GM21737 (cell line): ENCODE measurements around the gene GPX2.
"Not testable (repeated sequence)": the region's sequence is repeated elsewhere in the genome, so short reads cannot be mapped to it uniquely, and the experiment has no call there.

ENCODE experiments used
- ATAC-seq: cut with Tn5 transposase; IDR thresholded peaks from one replicate; pipeline ENCODE4 v1.9.1; 2021; ENCODE audit warnings: mild to moderate bottlenecking, moderate library complexity; ENCODE audit not compliant: unreplicated experiment

GPX2 gene

DNA sequence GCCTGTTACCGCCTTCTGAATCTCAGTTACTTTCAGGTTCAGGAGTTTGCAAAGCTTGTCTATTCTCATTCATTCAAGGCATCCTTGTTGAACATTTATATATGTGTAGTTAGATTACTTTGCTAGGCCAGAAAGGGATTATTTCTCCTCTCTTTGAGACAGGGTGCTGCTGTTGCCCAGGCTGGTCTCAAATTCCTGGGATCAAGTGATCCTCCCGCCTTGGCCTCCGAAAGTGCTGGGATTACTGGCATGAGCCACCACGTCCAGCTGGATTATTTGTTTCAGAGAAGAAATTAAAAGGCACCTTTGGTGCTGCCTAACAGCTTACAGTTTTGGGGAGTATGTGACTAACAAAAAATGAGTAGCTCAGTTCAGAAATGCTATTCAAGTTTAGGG, 27.5 kb downstream of the GPX2 start:
- no peak for ATAC-seq

DNA sequence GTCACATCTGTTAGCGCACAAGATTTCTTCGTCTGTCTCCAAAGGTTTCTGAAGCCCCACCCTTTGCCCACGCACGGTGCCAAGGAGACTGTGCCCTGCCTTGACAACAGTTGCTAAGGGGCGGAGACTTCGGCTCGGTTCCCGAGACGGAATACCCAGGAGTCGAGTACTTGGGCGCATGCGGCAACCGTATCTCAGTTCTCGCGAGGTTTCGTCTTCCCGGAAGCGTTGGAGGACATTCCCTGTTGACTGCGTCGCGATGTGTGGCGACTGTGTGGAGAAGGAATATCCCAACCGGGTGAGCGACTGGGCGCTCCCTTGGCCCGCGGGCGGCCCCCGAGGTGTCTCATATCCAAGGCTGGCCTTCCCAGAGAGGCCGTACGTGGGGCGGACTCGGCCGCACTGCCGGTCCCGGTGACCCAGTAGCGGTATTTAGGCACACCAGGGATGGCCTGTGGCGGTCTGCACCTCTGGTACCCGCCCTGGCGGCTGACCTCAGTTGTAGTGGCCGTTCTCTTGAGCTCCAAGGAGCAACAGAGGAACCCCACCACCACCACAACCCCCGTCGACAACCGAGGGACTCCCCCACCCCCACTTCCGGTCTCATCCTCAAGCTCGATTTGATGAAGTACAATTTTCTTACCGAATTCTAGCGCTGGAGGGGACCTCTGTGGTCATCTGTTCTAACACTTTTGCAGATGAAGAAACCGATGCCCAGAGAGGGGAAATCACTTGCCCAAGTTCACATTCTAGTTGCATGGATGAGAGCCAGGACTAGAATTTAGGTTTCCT, 28.1 kb downstream of the GPX2 start, which contains the start of gene CHURC1:
Gene CHURC1, plus strand, starts transcription at position 219 of the 792 bp plus-strand sequence. Its CDS starts 41 bp downstream, at position 260.
- ATAC-seq, result peak; percentile 97

DNA sequence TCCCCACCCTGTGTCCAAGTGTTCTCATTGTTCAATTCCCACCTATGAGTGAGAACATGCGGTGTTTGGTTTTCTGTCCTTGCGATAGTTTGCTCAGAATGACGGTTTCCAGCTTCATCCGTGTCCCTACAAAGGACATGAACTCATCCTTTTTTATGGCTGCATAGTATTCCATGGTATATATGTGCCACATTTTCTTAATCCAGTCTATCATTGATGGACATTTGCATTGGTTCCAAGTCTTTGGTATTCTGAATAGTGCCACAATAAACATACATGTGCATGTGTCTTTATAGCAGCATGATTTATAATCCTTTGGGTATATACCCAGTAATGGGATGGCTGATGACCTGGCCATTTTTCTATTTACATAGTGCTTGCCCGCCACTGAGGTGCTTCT, 29.1 kb downstream of the GPX2 start:
- ATAC-seq, result not testable (repeated sequence)

DNA sequence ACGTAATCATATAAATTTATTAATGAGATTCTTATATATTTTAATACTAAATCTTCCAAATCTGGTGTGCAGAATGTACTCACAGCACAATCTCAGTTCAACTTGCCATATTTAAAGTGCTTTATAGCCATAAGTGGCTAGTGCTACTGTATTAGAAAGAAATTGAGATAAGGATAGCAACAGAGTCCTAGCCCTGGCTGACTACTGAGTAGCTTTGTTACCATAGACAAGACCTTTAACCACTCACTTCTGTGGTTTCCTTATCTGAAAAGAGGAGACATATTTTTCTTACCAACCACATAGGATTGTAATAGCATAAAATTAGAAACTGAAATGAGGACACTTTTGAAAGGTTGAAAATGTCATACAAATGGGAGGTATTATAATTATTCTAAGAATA, 30.3 kb downstream of the GPX2 start:
- ATAC-seq, result no peak

DNA sequence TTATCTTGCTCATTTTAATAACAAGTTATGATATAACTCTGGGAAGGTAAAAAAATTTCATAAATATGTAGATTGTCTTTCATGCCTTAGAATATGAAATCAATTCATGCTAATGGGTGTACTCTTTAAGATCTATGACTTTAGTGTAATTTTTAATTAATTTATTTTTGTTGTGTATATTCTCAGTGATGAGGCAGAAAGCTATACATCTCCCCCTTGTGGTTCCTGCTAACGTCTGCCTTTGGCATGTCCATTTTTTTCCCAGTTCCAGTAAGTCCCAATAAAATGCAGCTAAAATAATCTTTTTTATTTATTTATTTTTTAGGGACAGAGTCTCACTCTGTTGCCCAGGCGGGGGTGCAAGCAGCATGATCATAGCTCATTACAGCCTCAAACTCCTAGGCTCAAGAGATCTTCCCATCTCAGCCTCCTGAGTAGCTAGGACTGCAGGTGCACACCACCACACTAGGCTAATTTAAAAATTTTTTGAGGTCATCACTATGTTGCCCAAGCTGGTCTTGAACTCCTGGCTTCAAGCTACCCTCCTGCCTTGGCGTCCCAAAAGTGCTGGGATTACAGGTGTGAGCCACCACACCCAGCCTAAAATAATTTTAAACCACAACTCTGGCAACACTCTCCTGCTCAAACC, 31.6 kb downstream of the GPX2 start:
- ATAC-seq, result no peak

DNA sequence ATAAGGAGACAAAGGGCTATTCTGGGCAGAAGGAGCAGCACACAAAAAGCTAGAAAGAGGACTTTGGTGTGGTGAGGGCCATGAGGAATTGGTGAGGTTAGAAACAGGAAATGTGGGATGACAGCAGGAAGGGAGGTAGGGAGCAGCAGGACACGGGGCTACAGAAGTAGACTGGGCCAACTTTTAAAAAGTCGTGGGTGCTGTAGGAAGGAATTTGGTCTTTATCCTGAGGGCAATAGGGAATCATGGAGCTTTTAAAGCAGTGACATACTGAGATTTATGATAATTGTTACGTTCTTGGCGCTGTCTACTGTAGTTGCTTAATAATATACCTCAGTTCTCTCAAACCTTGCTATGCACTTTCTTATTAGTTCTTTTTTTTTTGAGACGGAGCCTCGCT, 36.5 kb downstream of the GPX2 start:
- ATAC-seq, result no peak

DNA sequence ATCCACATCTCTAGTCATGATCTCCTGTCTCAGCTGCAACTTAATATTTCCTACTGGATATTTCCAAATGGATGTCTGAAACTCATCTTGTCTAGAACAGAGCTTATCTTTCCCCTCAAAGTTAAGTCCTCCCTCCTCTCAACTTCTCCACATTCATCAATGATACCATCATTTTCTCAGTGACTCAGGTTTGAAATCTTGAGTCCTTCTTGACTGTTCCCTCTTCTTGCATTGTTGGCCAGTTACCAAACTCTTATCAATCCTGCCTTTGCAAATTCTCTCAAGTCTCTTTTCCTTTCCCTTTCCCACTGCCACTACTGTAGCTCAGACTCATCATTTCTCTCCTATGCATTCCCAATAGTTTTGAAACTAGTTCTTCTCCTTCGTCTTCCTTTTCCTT, 42.6 kb downstream of the GPX2 start:
- ATAC-seq, result no peak

DNA sequence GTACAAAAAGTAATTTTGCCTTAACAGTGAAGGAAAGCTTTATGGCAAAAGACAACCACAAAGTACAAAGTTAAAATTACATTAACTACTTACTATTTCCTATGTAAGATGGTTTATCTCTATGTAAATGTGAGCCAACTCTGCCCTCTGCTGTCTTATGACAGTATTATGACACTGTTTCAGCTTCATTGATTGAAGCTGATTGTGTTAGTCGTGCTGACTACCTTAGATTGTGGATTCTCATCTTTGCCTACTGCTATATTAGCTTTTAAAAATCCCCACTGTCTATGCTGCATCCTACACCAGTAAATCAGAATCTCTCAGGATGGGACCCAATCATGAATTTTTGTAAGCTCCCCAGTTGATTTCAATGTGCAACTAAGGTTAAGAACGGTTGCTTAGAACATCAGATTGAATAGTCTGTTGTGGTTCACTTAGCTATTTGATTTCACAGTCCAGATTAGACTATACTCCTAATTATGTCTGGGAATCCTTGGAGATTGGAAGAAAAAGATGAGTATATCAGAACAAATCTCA, 50.6 kb downstream of the GPX2 start:
- ATAC-seq, result no peak

DNA sequence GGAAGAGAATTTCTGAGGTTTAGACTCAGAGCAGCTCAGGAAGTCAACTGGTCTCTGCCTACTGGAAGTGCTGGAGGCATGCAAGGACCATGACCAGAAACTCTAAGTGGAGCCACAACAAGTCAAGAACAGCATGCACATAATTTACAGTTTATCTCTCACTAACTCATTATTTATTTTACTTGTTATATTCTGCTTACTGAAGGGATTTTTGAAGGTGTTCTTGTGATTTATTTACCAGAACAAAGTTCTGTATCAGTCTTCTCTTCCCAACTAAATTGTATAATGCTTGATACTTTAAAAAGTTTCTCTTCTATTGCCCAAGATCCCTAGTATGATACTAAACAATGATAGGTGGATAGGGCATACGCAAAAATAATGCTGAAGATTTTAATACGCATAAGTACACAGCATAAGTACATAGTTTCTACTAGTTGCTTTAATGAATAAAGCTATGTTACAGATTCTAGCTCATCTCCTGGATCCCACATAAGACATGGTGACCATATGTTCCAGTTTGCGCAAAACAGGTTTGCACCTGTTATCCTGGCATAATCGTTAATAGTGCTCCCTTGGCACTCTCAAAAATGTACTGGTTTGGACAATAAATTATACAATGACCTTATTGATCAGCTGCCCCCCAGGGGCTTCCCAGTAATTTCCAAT, 51.2 kb downstream of the GPX2 start:
- ATAC-seq, result no peak

DNA sequence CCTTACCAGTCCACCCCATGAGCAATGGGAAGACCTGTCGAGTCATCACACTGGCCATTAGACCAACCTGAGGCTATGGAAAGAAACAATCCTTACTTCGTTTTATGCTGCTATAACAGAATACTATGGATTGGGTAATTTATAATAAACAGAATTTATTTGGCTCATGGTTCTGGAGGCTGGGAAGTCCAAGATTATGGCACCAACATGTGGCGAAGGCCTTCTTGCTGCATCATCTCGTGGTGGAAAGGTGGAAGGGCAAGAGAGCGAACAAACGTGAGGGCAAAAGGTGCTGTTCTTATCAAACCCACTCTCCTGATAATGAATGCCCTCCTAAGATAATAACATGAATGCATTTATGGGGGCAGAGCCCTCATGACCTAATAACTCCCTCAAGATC, 53.2 kb downstream of the GPX2 start:
- no peak for ATAC-seq
